ENCODE data around the gene SYNJ2. TPM values are rescaled to one million over a fixed set of nuclear protein-coding genes. Genes with fewer than 3 reads are reported as not detected.
A peak's percentile ranks its signal among the peaks of the same experiment; 100 is the strongest.

The SYNJ2 gene
- total RNA-seq, 1 experiment from 2014 or later = 10.3 TPM

GRCh38 chr6:158143700-158144099 lies 162.0 kb downstream of the SYNJ2 start:
- ChIA-PET POLR2A (interaction anchor here (1.6 to 1.8 kb wide), 2 partner anchors 10 to 24 kb away, joined by 7 read pairs; partner anchors contain the start of genes GTF2H5 and SERAC1), CTCF (interaction anchor here (1.4 kb wide), 1 partner anchor 12 kb away, joined by 3 read pairs; no protein-coding TSS in a partner anchor)
- peak; percentile 43 for DNase-seq (ENCODE audit: unreplicated experiment)
- Mint-ChIP-seq H3K36me3 (ENCODE audit: insufficient read depth, unreplicated experiment) (peaks cover 24% of the 10 kb centered on the region), H3K4me3 (ENCODE audit: unreplicated experiment) (no peak overlapping the region), H3K4me1 (ENCODE audit: insufficient read depth, unreplicated experiment) (peaks cover 6% of the 10 kb centered on the region), H3K9me3 (ENCODE audit: unreplicated experiment) (no peaks in the 10 kb centered on the region), H3K27ac (ENCODE audit: low read depth, unreplicated experiment) (no peak overlapping the region), H3K27me3 (ENCODE audit: insufficient read depth, unreplicated experiment) (no peaks in the 10 kb centered on the region)
- intact Hi-C loops (cut with micrococcal nuclease) = loop anchor here (5.0 kb wide), 1 partner anchor 161 kb away; the partner anchor contains the start of gene SYNJ2
- no TSS peak for BruUV-seq (replicated peaks)
- TF ChIP-seq CTCF (IDR thresholded peaks at IDR 0.05; ENCODE audit: unreplicated experiment) = peak; percentile 7

Other genes with a start within 250 kb of the SYNJ2 start
- gene SNX9, start 158.6 kb upstream of the SYNJ2 start, total RNA-seq (2022) = 33.1 and 37.4 TPM in 2 replicates
- 5.3 and 7.4 TPM in 2 replicates for gene SERAC1, start 186.4 kb downstream of the SYNJ2 start, total RNA-seq (2022)
- 29.5 and 36.8 TPM in 2 replicates for gene GTF2H5, start 186.5 kb downstream of the SYNJ2 start, total RNA-seq (2022)

Measured in MCF 10A (cell line).